Heart left ventricle (tissue), 16 donors: ENCODE data around the gene CTTNBP2NL. TPM values are rescaled to one million over a fixed set of nuclear protein-coding genes. Genes with fewer than 3 reads are reported as not detected.
A peak's percentile ranks its signal among the peaks of the same experiment; 100 is the strongest.

ENCODE experiments used
- ATAC-seq, 4 donors: fragments of 200-7000 bp; cut with Tn5 transposase; one replicate each; pipeline ENCODE4 v1.9.1; 2020 to 2022; ENCODE audit warnings: moderate library complexity in 4 of 4, mild to moderate bottlenecking in 3 of 4, moderate number of reproducible peaks in 1 of 4
- DNase-seq, 5 donors: peaks; one replicate each; pipeline ENCODE4 v3.0.0-alpha.2; 2020
- H3K27ac ChIP-seq, 12 donors: fragments of 200-600 bp; sonication (generic) in 4 of 12; one replicate each; pipeline versions ENCODE4 v1.5.0 to v1.8.0; 2016 to 2022; ENCODE audit warnings: mild to moderate bottlenecking in 2 of 12
- H3K27me3 ChIP-seq, 9 donors: fragments of 200-600 bp; sonication (generic) in 2 of 9; one replicate each; pipeline versions ENCODE4 v1.5.1 to v1.8.0; 2016 to 2022; ENCODE audit warnings: mild to moderate bottlenecking in 3 of 9
- H3K36me3 ChIP-seq, 9 donors: fragments of 200-600 bp; sonication (generic) in 2 of 9; one replicate each; pipeline versions ENCODE4 v1.5.0 to v1.8.0; 2018 to 2022; ENCODE audit warnings: mild to moderate bottlenecking in 2 of 9
- H3K4me1 ChIP-seq, 12 donors: fragments of 200-600 bp; sonication (generic) in 4 of 12; one replicate each; pipeline versions ENCODE4 v1.5.0 to v1.8.0; 2016 to 2022; ENCODE audit warnings: mild to moderate bottlenecking in 3 of 12
- H3K4me3 ChIP-seq, 12 donors: fragments of 200-600 bp; sonication (generic) in 4 of 12; one replicate each; pipeline versions ENCODE4 v1.5.0 to v1.8.0; 2017 to 2022; ENCODE audit warnings: mild to moderate bottlenecking in 9 of 12, moderate library complexity in 4 of 12
- H3K9me3 ChIP-seq, 12 donors: fragments of 200-600 bp; sonication (generic) in 4 of 12; one replicate each; pipeline versions ENCODE4 v1.5.0 to v1.8.0; 2016 to 2022; ENCODE audit warnings: mild to moderate bottlenecking in 1 of 12
- CTCF ChIP-seq, 12 donors: fragments of 200-600 bp; sonication (generic) in 4 of 12; IDR thresholded peaks; one replicate each; pipeline versions ENCODE4 v1.5.0 to v1.8.0; 2018 to 2022; ENCODE audit warnings: antibody characterized with exemption in 12 of 12, mild to moderate bottlenecking in 5 of 12
- POLR2A ChIP-seq, 2 donors: fragments of 450-650 bp; IDR thresholded peaks; one replicate each; pipeline ENCODE4 v1.6.1; 2017; ENCODE audit warnings: antibody characterized with exemption in 2 of 2, mild to moderate bottlenecking in 2 of 2, moderate library complexity in 2 of 2
- WGBS, 4 donors: extraction: QIAGEN DNeasy Blood & Tissue Kit in 2 of 4; methylation state at CpG; one replicate each; pipeline versions ENCODE4 v1.1.5 to v1.1.7; 2013 to 2018; 5-methylcytosine and 5-hydroxymethylcytosine counted together
- intact Hi-C, 10 donors: fragments of 100-400 bp; cut with DNase I; formaldehyde crosslinking; loops; one replicate each; pipeline versions ENCODE4 v1.11.1 to v1.14.2; 2022
- polyA plus RNA-seq, 2 donors: library from polyadenylated mRNA; stranded (reverse); fragments of 200-250 nt; gene quantifications; one replicate each; pipeline ENCODE4 v1.2.3, GENCODE V29; 2013
- total RNA-seq, 9 donors: library from RNA; depleted of rRNA in 2 of 9; stranded (reverse); fragments of >200 nt in 2 of 9; fragmentation: NEBNext Ultra II Directional in 3 of 9; extraction: Animal tissue kit (Norgen Biotek cat#: 25700) in 3 of 9; gene quantifications; one replicate each; pipeline versions ENCODE4 v1.1.0 to v1.2.4, GENCODE V29; 2016 to 2023
- donor health status: ischemic (EF 13 %, LVEDD 7.1; RV severe dilation, severe dysfunction).
- donor health status: healthy with polysubstance abuse.
- donor health status: DM: no; HTN: yes; CAD: no.
- donor health status: DM: no; HTN: no; CAD: no.
- donor health status: ischemic (EF 25% LVEDD 6.9; RV normal size, moderate dysfunction).
- donor health status: ischemic (EF 25% LVEDD 5.7; RV mildly dilated, moderate dysfunction).
- donor health status: healthy.
- donor health status: DM: yes; HTN: yes; CAD: no.
- donor health status: ischemic (EF 35%, LVEDD 5.7; RV mildly dilated, moderate dysfunction).
- donor health status: nonischemic (EF 11% LVEDD 7.7; RV severe dilation, severe dysfunction).
- donor health status: DM: yes; HTN: yes; CAD: no.
- donor health status: PGD.
- donor health status: ischemic (EF 29% LVEDD 5.4; RV normal size, mild dysfunction).
- donor health status: nonischemic (EF 23%, LVEDD 6.1; RV moderate dilation, normal function).

The CTTNBP2NL gene
- total and polyA plus RNA-seq, 11 donors, result 4.6 to 22.8 (median 14.1) TPM

GRCh38 chr1:112369392-112370285 is 26.4 kb upstream of the CTTNBP2NL start:
- intact Hi-C loops, result loop anchor here in 3 of 10 donors (1.0 to 10.0 kb wide), 2 partner anchors 10 to 885 kb away; no protein-coding TSS in a partner anchor
- DNase-seq (peak; percentile 81 to 93 (median 86)), ATAC-seq (peak; percentile 90 to 99 (median 98))
- Histone ChIP-seq H3K9me3 (no peaks in the 10 kb centered on the region), H3K4me3 (no peak overlapping the region), H3K4me1 (peaks cover 0 to 5% (median 0%) of the 10 kb centered on the region in 12 donors), H3K27ac (no peak overlapping the region), H3K27me3 (peaks cover 0 to 8% (median 0%) of the 10 kb centered on the region in 9 donors), H3K36me3 (no peaks in the 10 kb centered on the region)
- TF ChIP-seq POLR2A (IDR thresholded peaks at IDR 0.05), result no peak
- peak; percentile 93 to 99 (median 97) for TF ChIP-seq CTCF (IDR thresholded peaks at IDR 0.05)
- 21 to 23% (median 22%) methylated on average over 16 of the region's 16 CpGs for WGBS, 4 donors

GRCh38 chr1:112370996-112371395 is 25.0 kb upstream of the CTTNBP2NL start:
- Histone ChIP-seq H3K9me3 (no peaks in the 10 kb centered on the region), H3K36me3 (no peaks in the 10 kb centered on the region), H3K27me3 (peaks cover 0 to 8% (median 0%) of the 10 kb centered on the region in 9 donors), H3K27ac (no peak overlapping the region), H3K4me1 (peaks cover 0 to 5% (median 0%) of the 10 kb centered on the region in 12 donors), H3K4me3 (no peak overlapping the region)
- WGBS, 4 donors, result 64 to 74% (median 68%) methylated on average over 4 of the region's 4 CpGs
- no peak for ATAC-seq
- DNase-seq, result no peak
- intact Hi-C loops, result loop anchor here in 1 of 10 donors (10.0 kb wide), 1 partner anchor 886 kb away; no protein-coding TSS in a partner anchor
- no peak for TF ChIP-seq CTCF (IDR thresholded peaks at IDR 0.05)
- TF ChIP-seq POLR2A (IDR thresholded peaks at IDR 0.05), result no peak

DNA sequence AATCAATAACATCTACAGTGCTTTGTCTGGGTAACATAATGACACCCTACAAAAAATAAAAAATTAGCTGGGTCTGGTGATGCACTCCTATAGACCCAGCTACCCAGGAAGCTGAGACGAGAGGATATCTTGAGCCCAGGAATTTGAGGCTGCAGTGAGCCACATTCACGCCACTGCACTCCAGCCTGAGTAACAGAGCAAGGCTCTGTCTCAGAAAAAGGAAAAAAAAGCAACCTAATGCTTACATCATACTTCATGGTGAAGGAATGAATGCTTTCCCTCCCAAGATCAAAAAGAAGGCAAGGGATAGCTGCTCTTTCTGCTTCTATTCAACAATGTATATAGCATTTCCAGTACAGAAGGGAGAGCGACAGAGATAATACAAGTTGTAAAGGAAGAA is 24.2 kb upstream of the CTTNBP2NL start:
- no peak for DNase-seq
- WGBS, 4 donors, result 77 to 89% (median 84%) methylated on average over 3 of the region's 3 CpGs
- no peak overlapping the region for H3K4me3 ChIP-seq
- H3K27me3 ChIP-seq, result peaks cover 0 to 10% (median 0%) of the 10 kb centered on the region in 9 donors
- intact Hi-C loops, result loop anchor here in 1 of 10 donors (10.0 kb wide), 1 partner anchor 887 kb away; no protein-coding TSS in a partner anchor
- no peak for TF ChIP-seq POLR2A (IDR thresholded peaks at IDR 0.05)
- TF ChIP-seq CTCF (IDR thresholded peaks at IDR 0.05), result no peak
- no peak overlapping the region for H3K27ac ChIP-seq
- H3K9me3 ChIP-seq, result peaks cover 0 to 3% (median 0%) of the 10 kb centered on the region in 12 donors
- ATAC-seq, result no peak
- H3K4me1 ChIP-seq, result peaks cover 0 to 5% (median 0%) of the 10 kb centered on the region in 12 donors
- no peaks in the 10 kb centered on the region for H3K36me3 ChIP-seq

DNA sequence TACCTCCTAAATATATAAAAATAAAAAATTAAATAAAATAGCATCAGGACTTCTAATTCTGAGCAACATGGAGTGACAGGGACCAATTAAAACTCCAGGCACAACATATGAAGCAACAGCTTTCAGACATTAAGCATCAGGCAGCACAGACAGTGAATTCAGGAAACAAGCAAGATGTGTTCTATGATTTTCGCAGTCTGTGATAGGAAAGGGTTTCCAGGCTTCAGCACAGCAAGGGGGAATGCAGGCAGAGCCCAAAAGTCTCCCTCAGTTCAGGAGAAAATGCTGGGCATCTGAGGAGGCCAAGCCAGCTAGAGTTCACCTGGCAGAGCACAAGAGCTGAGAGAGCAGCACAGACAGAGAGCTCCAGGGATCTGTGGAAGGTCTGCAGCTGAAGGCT is 22.2 kb upstream of the CTTNBP2NL start:
- H3K9me3 ChIP-seq, result peaks cover 0 to 5% (median 0%) of the 10 kb centered on the region in 12 donors
- ATAC-seq (no peak), DNase-seq (no peak)
- peaks cover 0 to 5% (median 0%) of the 10 kb centered on the region in 12 donors for H3K4me1 ChIP-seq
- H3K36me3 ChIP-seq, result no peaks in the 10 kb centered on the region
- intact Hi-C loops, result loop anchor here in 1 of 10 donors (10.0 kb wide), 1 partner anchor 889 kb away; no protein-coding TSS in a partner anchor
- WGBS, 4 donors, result 62 to 82% (median 63%) methylated on average over 1 of the region's 1 CpG
- peaks cover 0 to 11% (median 0%) of the 10 kb centered on the region in 9 donors for H3K27me3 ChIP-seq
- TF ChIP-seq POLR2A (IDR thresholded peaks at IDR 0.05) (no peak), CTCF (IDR thresholded peaks at IDR 0.05) (no peak)
- H3K4me3 ChIP-seq, result no peak overlapping the region
- no peak overlapping the region for H3K27ac ChIP-seq
